Glutamatergic neuron (in vitro differentiated cells): ENCODE data around the gene LMAN1L. TPM values are rescaled to one million over a fixed set of nuclear protein-coding genes. Genes with fewer than 3 reads are reported as not detected.

Source experiments
- DNase-seq: peaks from one replicate; pipeline ENCODE4 v3.0.0; 2022
- H3K27ac Mint-ChIP-seq: one replicate; pipeline ENCODE4 v1.8.0; 2020; ENCODE audit warnings: mild to moderate bottlenecking, mixed read lengths, inconsistent platforms; ENCODE audit not compliant: unreplicated experiment
- H3K27me3 Mint-ChIP-seq: one replicate; pipeline ENCODE4 v1.8.0; 2020; ENCODE audit warnings: mild to moderate bottlenecking, moderate library complexity, mixed read lengths, inconsistent platforms; ENCODE audit not compliant: unreplicated experiment
- H3K36me3 Mint-ChIP-seq: one replicate; pipeline ENCODE4 v1.8.0; 2020; ENCODE audit warnings: mild to moderate bottlenecking, mixed read lengths, inconsistent platforms; ENCODE audit not compliant: unreplicated experiment
- H3K4me1 Mint-ChIP-seq: one replicate; pipeline ENCODE4 v1.8.0; 2020; ENCODE audit warnings: mild to moderate bottlenecking, low read depth, mixed read lengths, inconsistent platforms; ENCODE audit not compliant: unreplicated experiment
- H3K4me3 Mint-ChIP-seq: one replicate; pipeline ENCODE4 v1.8.0; 2020; ENCODE audit warnings: mild to moderate bottlenecking, mixed read lengths, inconsistent platforms; ENCODE audit not compliant: unreplicated experiment
- H3K9me3 Mint-ChIP-seq: one replicate; pipeline ENCODE4 v1.8.0; 2020; ENCODE audit warnings: mild to moderate bottlenecking, moderate library complexity, mixed read lengths, inconsistent platforms; ENCODE audit not compliant: unreplicated experiment
- microRNA-seq: library from miRNA; unstranded; fragments of <30 nt; microRNA quantifications from one replicate; pipeline ENCODE4, GENCODE V29; 2020; ENCODE audit not compliant: unreplicated experiment
- total RNA-seq: library from RNA; stranded (reverse); fragmentation: NEBNext Ultra II Directional; extraction: Animal tissue kit (Norgen Biotek cat#: 25700); gene quantifications from one replicate; pipeline ENCODE4 v1.2.1, GENCODE V29; 2021; ENCODE audit not compliant: unreplicated experiment
- TF ChIP-seq, protein P1 (sequence below): fragments of 200-600 bp; sonication (generic); IDR thresholded peaks from one replicate; pipeline ENCODE4 v1.5.0; 2021; ENCODE audit not compliant: partially characterized antibody, unreplicated experiment

The LMAN1L gene
- total RNA-seq, 1 donor from 2014 or later = not detected

DNA sequence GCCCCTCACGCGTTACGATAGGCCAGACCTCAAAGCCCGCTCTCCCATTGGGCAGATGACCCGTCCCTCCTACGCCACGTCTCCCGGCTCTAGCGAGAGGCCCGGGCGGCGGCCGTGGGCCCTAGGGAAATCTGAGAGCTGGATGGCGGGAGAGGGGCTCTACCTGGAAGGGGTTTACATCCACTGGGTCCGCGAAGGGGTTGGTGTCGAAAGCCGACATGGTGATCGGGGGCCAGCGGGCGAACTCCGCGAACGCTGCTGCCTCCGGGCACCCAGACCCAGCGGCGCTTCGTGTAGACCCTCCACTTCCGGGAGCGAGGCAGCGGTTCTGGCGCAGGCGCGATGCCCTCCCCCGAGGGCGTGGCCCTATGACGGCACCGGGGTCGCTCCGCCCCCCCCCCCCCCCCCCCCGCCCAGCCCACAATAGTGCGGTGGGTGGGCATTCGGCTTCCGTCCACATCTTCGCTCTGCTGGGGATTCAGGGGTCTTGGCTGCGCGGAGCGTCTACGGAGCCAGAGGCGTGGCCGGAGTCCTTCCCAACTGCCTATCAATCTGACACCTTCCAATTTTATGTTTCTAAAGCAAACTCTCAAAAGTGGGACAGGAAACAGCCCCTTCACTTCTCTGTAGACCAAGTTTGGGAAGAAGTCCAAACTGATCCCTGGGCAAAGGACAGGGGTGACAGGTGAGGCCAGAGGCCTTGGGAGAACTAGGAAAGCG, 60.6 kb downstream of the LMAN1L start, which contains the start of gene SCAMP2:
Gene SCAMP2 (minus strand): TSS at position 330 of the 720 bp plus-strand sequence. CDS start 110 bp downstream, at position 220.
- H3K4me1 Mint-ChIP-seq = peaks cover 9% of the 10 kb centered on the region
- H3K27me3 Mint-ChIP-seq = peaks cover 7% of the 10 kb centered on the region
- peak within 1 kb of the TSS; percentile 76 for H3K27ac Mint-ChIP-seq
- H3K9me3 Mint-ChIP-seq = peaks cover 4% of the 10 kb centered on the region
- H3K36me3 Mint-ChIP-seq = peaks cover 2% of the 10 kb centered on the region
- TF ChIP-seq, protein P1, sequence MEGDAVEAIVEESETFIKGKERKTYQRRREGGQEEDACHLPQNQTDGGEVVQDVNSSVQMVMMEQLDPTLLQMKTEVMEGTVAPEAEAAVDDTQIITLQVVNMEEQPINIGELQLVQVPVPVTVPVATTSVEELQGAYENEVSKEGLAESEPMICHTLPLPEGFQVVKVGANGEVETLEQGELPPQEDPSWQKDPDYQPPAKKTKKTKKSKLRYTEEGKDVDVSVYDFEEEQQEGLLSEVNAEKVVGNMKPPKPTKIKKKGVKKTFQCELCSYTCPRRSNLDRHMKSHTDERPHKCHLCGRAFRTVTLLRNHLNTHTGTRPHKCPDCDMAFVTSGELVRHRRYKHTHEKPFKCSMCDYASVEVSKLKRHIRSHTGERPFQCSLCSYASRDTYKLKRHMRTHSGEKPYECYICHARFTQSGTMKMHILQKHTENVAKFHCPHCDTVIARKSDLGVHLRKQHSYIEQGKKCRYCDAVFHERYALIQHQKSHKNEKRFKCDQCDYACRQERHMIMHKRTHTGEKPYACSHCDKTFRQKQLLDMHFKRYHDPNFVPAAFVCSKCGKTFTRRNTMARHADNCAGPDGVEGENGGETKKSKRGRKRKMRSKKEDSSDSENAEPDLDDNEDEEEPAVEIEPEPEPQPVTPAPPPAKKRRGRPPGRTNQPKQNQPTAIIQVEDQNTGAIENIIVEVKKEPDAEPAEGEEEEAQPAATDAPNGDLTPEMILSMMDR = no peak
- peak; percentile 90 for DNase-seq
- H3K4me3 Mint-ChIP-seq = peak within 1 kb of the TSS; percentile 99

DNA sequence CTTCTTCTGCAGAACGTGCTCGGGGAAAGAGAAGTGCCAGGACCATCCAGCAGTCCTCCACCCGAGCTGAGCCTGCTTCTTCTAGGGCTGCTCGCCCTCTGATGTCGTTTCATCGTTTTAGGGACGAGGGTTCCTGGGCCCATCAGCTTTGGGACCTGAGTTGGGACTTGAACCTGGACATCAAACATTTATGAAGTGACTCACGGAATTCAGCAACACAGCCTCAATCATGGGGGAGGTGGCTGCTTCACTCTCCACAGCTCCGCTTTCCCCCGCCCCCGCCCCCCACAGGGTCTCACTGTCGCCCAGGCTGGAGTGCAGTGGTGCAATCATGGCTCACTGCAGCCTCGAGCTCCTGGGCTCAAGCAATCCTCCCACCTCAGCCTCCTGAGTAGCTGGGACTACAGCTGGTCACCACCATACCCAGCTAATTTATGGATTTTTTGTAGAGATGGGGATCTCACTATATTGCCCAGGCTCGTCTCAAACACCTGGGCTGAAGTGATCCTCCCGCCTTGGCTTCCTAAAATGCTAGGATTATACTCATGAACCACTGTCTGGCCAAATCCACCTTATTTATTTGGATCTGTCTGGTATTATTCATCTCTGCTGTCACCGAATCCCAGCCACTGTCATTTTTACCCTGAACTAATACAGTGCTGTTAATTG, 61.3 kb downstream of the LMAN1L start:
- TF ChIP-seq, protein P1 = no peak
- Mint-ChIP-seq H3K9me3 (peaks cover 4% of the 10 kb centered on the region), H3K27ac (no peak overlapping the region), H3K27me3 (peaks cover 7% of the 10 kb centered on the region), H3K36me3 (no peaks in the 10 kb centered on the region), H3K4me1 (peaks cover 9% of the 10 kb centered on the region), H3K4me3 (peak overlapping the region; percentile 87)
- DNase-seq = no peak

Small RNA genes within 50 kb of the gene (microRNA-seq; reads per million reads assigned to microRNA genes)
- gene MIR4513 (not detected), gene MIR6882 (2.9 reads per million, percentile 21 among the genes with 10 or more reads in this experiment)

Other genes starting within 250 kb of the LMAN1L start
- gene CLK3, start 197.0 kb upstream of the LMAN1L start, total RNA-seq = 99.7 TPM
- gene EDC3, start 116.8 kb upstream of the LMAN1L start, total RNA-seq = 66.0 TPM
- 0.27 TPM for gene CYP1A1, start 87.3 kb upstream of the LMAN1L start, total RNA-seq
- not detected for gene CYP1A2, start 64.0 kb upstream of the LMAN1L start, total RNA-seq
- 72.6 TPM for gene CSK, start 30.8 kb upstream of the LMAN1L start, total RNA-seq
- 0.32 TPM for gene CPLX3, start 13.8 kb downstream of the LMAN1L start, total RNA-seq
- 46.5 TPM for gene ULK3, start 30.3 kb downstream of the LMAN1L start, total RNA-seq
- gene SCAMP2, start 60.5 kb downstream of the LMAN1L start, total RNA-seq = 35.6 TPM
- 33.1 TPM for gene MPI, start 77.2 kb downstream of the LMAN1L start, total RNA-seq
- 171 TPM for gene FAM219B, start 94.0 kb downstream of the LMAN1L start, total RNA-seq
- gene COX5A, start 125.2 kb downstream of the LMAN1L start, total RNA-seq = 219 TPM
- 2.3 TPM for gene RPP25, start 143.9 kb downstream of the LMAN1L start, total RNA-seq
- 164 TPM for gene SCAMP5, start 182.7 kb downstream of the LMAN1L start, total RNA-seq
- 12.7 TPM for gene PPCDC, start 210.8 kb downstream of the LMAN1L start, total RNA-seq